DND-41 (cell line): ENCODE measurements around the gene TRIL.

Source experiments
- EZH2 ChIP-seq: IDR thresholded peaks from 3 replicates; pipeline ENCODE4 v1.6.1; 2012; ENCODE audit warnings: borderline replicate concordance, low read depth, mild to moderate bottlenecking, moderate library complexity, low read length, inconsistent platforms; ENCODE audit not compliant: severe bottlenecking
- TF ChIP-seq, protein P1 (sequence below): IDR thresholded peaks from 2 replicates; pipeline ENCODE4 v1.5.1; 2012; ENCODE audit warnings: borderline replicate concordance, low read length, moderate library complexity, mild to moderate bottlenecking; ENCODE audit not compliant: poor library complexity, severe bottlenecking; ENCODE audit errors: extremely low read depth

DNA sequence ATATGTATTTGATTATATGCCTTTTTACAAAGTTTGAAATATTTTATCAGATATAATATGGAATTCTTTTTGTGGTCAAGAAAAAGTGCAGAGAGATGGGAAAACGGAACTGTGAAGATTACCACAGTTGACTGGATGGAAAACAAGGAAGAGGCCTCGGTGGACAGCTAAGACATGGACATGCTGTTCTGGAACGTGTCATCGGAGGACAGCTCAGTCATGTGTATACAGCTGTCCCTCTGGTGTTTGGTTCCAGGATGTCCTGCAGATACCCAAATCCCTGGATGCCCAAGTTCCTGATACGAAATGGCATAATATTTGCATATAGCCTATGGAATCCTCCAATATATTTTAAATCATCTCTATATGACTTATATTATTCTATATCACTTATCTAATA is 49.4 kb downstream of the TRIL start:
- TF ChIP-seq EZH2: no peak
- TF ChIP-seq, protein P1, sequence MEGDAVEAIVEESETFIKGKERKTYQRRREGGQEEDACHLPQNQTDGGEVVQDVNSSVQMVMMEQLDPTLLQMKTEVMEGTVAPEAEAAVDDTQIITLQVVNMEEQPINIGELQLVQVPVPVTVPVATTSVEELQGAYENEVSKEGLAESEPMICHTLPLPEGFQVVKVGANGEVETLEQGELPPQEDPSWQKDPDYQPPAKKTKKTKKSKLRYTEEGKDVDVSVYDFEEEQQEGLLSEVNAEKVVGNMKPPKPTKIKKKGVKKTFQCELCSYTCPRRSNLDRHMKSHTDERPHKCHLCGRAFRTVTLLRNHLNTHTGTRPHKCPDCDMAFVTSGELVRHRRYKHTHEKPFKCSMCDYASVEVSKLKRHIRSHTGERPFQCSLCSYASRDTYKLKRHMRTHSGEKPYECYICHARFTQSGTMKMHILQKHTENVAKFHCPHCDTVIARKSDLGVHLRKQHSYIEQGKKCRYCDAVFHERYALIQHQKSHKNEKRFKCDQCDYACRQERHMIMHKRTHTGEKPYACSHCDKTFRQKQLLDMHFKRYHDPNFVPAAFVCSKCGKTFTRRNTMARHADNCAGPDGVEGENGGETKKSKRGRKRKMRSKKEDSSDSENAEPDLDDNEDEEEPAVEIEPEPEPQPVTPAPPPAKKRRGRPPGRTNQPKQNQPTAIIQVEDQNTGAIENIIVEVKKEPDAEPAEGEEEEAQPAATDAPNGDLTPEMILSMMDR: no peak
